C4-2B (cell line): Measurements from ENCODE around the gene PPM1D.

ENCODE experiments used
- CTCF ChIP-seq: fragments of 450-650 bp; conservative IDR thresholded peaks from 2 replicates; pipeline ENCODE4 v1.5.1; 2017; ENCODE audit warnings: mild to moderate bottlenecking
- ZFX ChIP-seq: fragments of 450-650 bp; IDR thresholded peaks from 2 replicates; pipeline ENCODE4 v1.6.1; 2017

DNA sequence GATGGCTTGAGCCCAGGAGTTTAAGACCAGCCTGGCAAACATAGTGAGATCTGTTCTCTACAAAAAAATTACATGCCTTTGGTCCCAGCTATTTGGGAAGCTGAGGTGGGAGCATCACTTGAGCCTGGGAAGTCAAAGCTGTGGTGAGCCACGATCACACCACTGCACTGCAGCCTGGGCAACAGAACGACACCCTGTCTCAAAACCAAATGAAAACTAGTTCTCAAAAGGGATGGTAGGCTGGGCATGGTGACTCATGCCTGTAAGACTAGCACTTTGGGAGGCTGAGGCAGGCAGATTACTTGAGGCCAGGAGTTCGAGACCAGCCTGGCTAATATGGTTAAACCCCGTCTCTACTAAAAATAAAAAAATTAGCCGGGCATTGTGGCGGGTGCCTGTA, 31.1 kb downstream of the PPM1D start:
- TF ChIP-seq CTCF: no peak
- no peak for TF ChIP-seq ZFX
